Tongue (tissue), 2 donors: Measurements from ENCODE around the gene STK17B. TPM values are rescaled to one million over a fixed set of nuclear protein-coding genes. Genes with fewer than 3 reads are reported as not detected.
"Not testable (repeated sequence)": the region's sequence is repeated elsewhere in the genome, so short reads cannot be mapped to it uniquely, and the experiment has no call there.

ENCODE experiments used
- DNase-seq: peaks from one replicate; pipeline ENCODE4 v3.0.0-alpha.2; 2015
- total RNA-seq: library from RNA; depleted of rRNA; stranded (reverse); fragments of >200 nt; gene quantifications from one replicate; pipeline ENCODE4 v1.2.3, GENCODE V29; 2014

STK17B gene
- total RNA-seq, 1 donor from 2014 or later = 24.2 TPM

DNA sequence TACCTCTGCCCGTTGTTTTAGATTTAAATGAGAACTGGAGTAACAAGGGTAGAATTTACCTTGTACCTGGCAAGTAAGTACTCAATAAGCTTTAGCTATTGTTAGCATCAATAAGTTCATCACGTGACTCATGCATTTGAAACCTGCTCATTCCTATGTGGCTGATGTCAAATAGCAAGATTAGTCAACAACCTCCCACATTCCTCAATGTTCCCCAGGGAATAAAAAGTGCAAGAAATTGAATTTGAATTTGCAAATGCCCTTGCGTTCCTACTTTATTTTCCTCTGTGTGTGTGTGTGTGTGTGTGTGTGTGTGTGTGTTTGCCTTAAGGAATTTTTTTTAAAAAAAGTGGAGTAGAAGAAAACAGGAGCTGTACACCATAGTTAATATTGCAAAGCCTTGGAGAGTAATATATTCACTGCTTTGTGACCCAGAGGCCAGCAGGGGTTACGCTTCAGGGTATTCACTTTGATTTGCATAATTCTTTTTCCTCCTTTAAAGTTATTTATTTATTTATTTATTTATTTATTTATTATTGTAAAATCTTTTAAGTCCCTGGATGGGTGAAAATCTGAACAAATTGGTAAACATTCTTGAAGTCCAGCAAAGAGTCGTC lies 58.9 kb downstream of the STK17B start:
- no peak for DNase-seq

DNA sequence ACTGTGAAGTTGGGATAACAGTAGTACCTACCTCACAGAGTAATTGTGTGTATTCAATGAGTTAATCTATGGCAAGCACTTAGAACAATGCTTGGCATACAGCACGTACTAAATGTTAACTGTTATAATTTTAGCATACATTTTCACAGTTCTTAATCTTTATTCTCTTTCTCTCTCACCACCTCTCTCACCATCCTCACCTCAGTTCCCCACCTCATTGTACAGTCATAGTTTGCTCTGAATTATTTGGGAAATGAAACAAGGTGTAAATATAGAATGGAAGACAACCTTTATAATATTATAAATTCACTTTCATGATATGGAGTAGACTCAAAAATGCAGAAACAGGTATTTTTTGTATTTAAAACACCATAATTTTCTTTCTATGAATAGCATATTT lies 62.8 kb downstream of the STK17B start:
- no peak for DNase-seq

DNA sequence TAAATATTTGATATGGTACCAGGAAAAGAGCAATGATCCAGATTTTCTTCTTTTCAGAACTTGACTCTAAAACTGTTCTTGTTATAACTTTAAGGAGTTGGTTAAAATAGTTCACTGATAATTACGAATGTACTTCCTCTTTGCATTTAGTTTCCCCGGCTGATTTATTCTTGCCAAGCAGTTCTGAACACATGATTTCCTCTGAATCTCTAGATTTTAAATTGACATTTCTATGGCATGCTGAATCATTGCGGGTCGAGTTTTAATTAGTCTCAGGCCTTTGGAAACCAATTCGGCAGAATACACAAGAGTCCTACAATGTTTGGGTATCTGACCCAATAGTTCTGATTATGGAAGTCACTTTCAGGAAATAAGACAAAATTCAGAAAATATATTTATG lies 65.4 kb downstream of the STK17B start:
- no peak for DNase-seq

DNA sequence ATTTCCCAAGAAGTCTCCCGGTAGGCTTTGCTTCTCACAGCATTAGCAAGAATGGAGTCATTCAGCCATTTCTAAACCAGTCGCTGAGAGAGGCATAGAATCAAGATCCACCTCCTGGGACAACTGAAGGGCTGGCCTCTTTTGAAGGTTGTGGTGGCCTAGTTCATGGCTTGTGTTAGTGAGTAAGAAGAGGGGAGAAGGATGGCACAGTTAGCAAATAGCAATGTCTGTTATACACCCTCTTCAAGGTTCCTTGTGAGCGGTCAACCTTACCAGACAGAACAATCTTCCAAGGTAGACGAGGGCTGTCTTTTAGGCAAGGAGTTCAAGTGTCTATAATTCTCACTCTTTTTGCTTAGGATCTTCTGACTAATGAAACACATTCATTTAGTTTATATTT lies 67.3 kb downstream of the STK17B start:
- no peak for DNase-seq

DNA sequence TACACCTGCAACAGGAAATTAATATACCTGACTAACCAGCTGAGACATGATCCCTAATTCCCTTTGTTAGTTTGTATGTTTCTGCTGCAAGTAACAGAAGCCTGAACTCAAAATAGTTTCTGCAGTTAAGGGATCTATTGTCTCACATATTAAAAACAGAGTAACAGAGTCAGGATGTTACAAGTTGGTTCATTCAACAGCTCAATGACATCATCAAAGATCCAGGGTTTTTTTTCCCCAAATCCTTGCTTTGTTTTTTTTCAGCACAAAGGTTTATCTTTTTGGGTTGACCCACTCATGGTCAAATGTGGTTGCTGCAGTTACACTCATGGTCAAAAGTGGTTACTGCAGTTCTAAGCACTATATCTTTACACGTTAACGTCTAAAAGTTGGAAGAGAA lies 67.8 kb downstream of the STK17B start:
- DNase-seq = no peak

DNA sequence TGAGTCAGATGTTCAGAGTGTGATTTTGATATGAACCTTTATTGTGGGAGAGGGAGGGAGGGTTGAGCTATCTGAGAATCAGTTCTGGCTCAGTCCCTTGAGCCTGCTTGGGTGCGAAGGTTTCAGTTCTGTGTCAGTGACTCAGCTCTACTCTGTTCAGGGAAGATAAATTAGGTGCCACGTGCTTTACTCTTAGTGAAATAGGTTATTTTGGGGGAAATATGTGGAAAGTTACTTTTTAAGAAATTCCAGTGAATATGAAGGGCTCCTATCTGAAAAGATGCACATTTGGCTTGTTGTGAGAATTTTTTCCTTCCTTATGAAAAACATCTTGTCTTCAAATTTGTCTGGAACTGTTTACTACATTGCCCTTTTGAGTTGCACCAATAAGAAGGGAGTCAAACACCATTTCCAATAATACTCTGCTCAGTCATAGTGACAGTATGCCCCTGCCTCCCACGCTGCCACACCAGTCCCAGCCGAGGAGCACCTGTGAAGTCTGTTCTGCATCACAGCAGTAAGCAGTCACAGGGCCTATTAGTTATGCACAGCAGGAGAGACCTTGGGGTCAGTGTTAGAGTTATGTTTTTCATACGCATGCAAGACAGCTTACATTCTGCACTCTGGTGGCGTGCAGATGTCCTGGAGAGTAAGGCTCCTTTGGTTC lies 69.9 kb downstream of the STK17B start:
- DNase-seq = no peak

DNA sequence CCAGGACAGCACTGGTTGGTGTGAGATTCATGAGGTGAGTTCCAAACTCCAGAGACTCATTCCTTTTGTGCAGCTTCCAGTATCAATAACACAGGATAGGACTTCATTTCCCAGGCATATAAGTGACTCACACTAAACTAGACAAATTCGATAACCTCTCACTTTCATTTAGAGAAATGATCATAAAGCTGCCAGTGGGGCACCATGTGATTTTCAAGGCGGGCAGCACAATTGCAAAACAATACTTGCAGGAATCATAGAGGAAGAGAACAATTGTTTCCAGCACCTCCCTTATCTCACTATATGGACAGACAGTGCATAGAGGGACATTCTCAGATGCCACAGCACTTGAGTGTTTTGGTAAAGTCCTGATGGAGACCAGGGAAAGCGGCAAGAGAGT lies 71.5 kb downstream of the STK17B start:
- DNase-seq = no peak

DNA sequence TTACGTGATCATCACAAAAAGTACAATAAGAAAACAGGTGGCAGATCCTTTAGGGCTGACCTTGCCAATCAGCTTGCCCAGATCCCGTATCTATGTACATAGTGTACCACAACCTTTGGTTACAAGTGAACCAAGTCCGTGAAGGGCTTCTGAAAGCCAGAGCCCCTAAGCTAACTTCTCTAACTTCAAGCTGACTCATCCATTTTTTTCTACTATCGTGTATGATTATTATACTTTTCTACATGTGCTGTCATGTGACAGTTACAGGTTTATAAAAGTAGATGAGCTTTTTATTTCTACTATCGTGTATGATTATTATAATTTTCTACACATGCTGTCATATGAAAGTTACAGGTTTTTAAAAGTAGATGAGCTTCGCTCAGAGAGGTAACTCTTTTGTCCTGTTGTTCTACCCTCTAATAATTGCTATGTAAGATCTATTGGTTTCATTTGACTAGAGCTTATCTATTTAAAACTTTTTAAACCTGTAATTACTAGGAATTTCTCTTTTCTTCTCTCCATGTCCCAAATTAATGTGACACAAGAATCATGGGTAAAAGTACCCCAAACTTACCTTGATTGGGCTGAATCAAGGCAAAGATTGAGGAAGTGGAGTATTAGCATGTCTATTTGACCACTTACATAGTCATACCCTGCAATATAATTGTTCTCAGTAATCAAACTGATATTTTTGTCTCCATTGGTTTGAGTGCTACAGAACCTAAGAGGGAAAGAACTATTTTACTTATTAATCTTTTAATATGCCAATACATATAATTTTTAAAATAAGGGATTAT lies 73.3 kb downstream of the STK17B start:
- DNase-seq = no peak

DNA sequence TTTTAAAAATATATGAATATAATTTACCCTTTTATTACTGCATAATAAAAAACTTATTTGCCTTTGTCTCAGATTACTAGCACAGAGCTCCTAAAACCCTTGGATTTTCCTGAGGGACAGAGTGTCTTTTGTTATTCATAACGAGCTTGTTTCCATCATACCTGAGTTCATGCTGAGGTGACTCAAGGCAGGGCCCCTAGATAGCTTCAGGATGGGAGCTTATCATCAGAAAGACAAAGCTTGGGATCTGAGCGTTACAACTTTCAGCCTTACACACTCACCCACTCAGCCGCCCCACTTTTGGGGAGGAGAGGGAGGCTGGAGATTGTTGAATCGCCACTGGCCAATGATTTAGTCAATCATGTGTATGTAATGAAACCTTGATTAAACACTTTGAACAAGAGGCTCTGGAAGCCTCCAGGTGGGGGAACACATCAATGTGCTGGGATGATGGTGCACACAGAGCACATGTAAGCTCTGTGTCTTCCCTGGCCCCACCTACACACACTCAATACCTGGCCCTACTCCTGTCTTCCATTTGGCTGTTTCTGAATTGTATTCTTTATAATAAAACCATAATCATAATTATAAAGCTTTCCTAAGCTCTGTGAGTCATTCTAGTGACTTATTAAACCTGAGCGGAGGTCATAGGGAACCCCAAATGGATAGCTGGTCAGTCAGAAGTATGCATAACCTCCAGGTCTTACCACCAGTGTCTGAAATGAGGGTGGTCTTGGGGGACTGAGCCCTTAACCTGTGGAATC lies 74.2 kb downstream of the STK17B start:
- DNase-seq = no peak

DNA sequence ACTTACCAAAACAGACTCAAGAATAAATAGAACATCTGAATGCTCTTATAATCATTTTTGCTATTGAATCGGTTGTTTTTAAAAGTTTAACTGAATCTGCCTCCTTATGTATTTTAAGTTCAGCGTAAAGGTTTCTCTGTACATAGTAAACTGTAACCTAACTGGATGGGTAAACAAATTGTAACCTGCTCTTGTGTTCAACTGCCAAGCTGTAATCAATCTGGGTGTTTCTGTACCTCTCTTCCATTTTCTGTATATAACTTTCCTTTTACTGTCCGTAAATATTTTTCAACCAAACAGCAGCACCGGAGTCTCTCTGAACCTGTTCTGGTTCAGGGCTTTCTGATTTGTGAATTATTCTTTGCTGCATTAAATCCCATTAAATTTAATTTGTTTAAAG lies 75.1 kb downstream of the STK17B start:
- no peak for DNase-seq

DNA sequence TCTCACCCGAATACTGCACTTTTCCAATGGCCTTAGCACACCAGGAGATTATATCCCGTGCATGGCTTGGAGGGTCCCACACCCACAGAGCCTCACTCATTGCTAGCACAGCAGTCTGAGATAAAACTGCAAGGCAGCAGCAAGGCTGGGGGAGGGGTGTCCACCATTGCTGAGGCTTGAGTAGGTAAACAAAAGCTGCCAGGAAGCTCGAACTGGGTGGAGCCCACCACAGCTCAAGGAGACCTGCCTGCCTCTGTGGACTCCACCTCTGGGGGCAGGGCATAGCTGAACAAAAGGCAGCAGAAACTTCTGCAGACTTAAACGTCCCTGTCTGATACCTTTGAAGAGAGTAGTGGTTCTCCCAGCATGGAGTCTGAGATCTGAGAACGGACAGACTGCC lies 81.9 kb downstream of the STK17B start:
- DNase-seq = not testable (repeated sequence)

DNA sequence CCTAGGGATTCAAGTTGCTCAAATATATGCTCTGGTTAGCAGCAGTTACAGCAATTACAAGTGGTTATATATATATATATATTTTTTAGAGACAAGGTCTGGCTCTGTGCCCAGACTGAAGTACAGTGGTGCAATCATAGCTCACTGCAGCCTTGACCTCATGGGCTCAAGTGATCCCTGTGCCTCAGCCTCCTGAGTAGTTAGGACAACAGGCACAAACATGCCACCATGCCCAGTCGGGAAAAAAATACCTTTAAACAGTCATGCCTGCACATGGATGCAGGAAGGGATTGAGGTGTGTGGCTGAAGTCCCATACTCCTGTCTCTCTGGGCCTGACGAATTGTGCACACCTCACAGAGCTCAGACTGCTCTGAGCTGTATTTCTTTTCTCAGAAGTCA lies 83.2 kb downstream of the STK17B start:
- peak; percentile 51 for DNase-seq

DNA sequence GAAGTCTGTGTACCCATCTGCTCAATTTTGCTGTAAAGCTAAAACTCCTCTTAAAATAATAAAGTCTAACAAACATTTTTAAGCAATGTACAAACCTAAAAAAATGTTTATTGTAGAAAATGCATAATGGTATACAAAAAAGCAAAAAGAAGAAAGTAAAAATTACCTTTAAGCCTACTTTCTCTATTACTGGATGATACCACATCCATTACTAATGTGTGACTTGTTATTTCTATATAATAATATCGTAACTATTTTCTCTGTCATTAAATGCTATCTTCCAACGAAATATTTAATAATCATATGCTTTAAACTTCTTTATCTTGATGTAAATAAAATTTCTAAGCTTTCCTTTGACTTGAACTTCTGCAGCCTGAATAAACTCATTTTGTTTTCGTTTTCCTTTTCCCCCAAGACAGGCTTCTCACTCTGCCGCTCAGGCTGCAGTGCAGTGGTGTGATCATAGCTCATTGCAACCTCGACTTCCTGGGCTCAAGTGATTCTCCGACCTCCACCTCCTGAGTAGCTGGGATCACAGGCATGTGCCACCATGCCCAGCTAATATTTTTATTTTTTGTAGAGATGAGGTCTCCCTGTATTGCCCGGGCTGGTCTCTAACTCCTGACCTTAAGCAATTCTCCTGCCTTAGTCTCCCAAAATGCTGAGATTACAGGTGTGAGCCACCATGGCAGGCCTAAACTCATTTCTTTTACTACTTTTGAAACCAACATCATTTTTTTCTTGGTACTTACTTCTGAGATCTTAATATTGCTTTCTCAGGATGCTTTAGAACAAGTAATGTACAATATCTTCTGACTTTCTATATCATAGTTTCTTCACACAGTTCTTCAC lies 84.6 kb downstream of the STK17B start:
- no peak for DNase-seq

DNA sequence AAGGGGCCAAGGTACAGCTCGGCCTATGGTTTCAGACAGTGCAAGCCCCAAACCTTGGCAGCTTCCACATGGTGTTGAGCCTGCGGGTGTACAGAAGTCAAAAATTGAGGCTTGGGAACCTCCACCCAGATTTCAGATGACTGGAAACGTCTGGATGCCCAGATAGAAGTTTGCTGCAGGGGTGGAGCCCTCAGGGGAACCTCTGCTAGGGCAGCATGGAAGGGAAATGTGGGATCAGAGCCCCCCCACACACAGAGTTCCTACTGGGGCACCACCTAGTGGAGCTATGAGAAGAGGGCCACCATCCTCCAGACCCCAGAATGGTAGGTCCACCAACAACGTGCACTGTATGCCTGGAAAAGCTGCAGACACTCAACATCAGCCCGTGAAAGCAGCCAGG lies 87.8 kb downstream of the STK17B start:
- no peak for DNase-seq

Other genes starting within 250 kb of the STK17B start
- gene DNAH7, start 102.7 kb downstream of the STK17B start, total RNA-seq = 0.31 TPM